Measurements from ENCODE around the gene MTHFD1.

MTHFD1 gene

GRCh38 chr14:64467566-64467965 lies 79.4 kb downstream of the MTHFD1 start:
- H3K27ac ChIP-seq (ENCODE audit: low read length): no peak overlapping the region
- no peak overlapping the region for H3K4me3 ChIP-seq (ENCODE audit: low read length in 2 of 2)
- peaks cover 7% of the 10 kb centered on the region for H3K4me1 ChIP-seq (ENCODE audit: control insufficient read depth, insufficient read depth, low read length)
- no peaks in the 10 kb centered on the region for H3K9me3 ChIP-seq (ENCODE audit: control insufficient read depth in 2 of 2, low read length in 2 of 2)
- H3K9ac ChIP-seq (ENCODE audit: low read length in 2 of 2): no peak overlapping the region
- H3K36me3 ChIP-seq (ENCODE audit: control insufficient read depth in 2 of 2, insufficient read depth in 2 of 2, low read length in 2 of 2): no peaks in the 10 kb centered on the region
- H3K27me3 ChIP-seq (ENCODE audit: control insufficient read depth in 1 of 2, insufficient read depth in 2 of 2, low read length in 2 of 2): no peaks in the 10 kb centered on the region

- Histone ChIP-seq H3K36me3 (ENCODE audit: control insufficient read depth in 2 of 2, insufficient read depth in 2 of 2, low read length in 2 of 2) (no peaks in the 10 kb centered on the region), H3K27ac (ENCODE audit: low read length) (no peak overlapping the region), H3K9me3 (ENCODE audit: control insufficient read depth in 2 of 2, low read length in 2 of 2) (no peaks in the 10 kb centered on the region), H3K27me3 (ENCODE audit: control insufficient read depth in 1 of 2, insufficient read depth in 2 of 2, low read length in 2 of 2) (no peaks in the 10 kb centered on the region), H3K9ac (ENCODE audit: low read length in 2 of 2) (no peak overlapping the region), H3K4me3 (ENCODE audit: low read length in 2 of 2) (no peak overlapping the region), H3K4me1 (ENCODE audit: control insufficient read depth, insufficient read depth, low read length) (peaks cover 7% of the 10 kb centered on the region)
Observed at GRCh38 chr14:64468451-64468850, 80.3 kb downstream of the MTHFD1 start.

GRCh38 chr14:64474041-64474440 lies 85.9 kb downstream of the MTHFD1 start:
- Histone ChIP-seq H3K4me1 (ENCODE audit: control insufficient read depth, insufficient read depth, low read length) (no peaks in the 10 kb centered on the region), H3K36me3 (ENCODE audit: control insufficient read depth in 2 of 2, insufficient read depth in 2 of 2, low read length in 2 of 2) (no peaks in the 10 kb centered on the region), H3K27me3 (ENCODE audit: control insufficient read depth in 1 of 2, insufficient read depth in 2 of 2, low read length in 2 of 2) (no peaks in the 10 kb centered on the region), H3K9me3 (ENCODE audit: control insufficient read depth in 2 of 2, low read length in 2 of 2) (no peaks in the 10 kb centered on the region), H3K4me3 (ENCODE audit: low read length in 2 of 2) (no peak overlapping the region), H3K9ac (ENCODE audit: low read length in 2 of 2) (no peak overlapping the region), H3K27ac (ENCODE audit: low read length) (no peak overlapping the region)

- Histone ChIP-seq H3K27me3 (ENCODE audit: control insufficient read depth in 1 of 2, insufficient read depth in 2 of 2, low read length in 2 of 2) (no peaks in the 10 kb centered on the region), H3K9me3 (ENCODE audit: control insufficient read depth in 2 of 2, low read length in 2 of 2) (no peaks in the 10 kb centered on the region), H3K27ac (ENCODE audit: low read length) (no peak overlapping the region), H3K4me3 (ENCODE audit: low read length in 2 of 2) (no peak overlapping the region), H3K9ac (ENCODE audit: low read length in 2 of 2) (no peak overlapping the region), H3K36me3 (ENCODE audit: control insufficient read depth in 2 of 2, insufficient read depth in 2 of 2, low read length in 2 of 2) (peaks cover 2 to 3% of the 10 kb centered on the region in 2 donors), H3K4me1 (ENCODE audit: control insufficient read depth, insufficient read depth, low read length) (no peaks in the 10 kb centered on the region)
Observed at GRCh38 chr14:64474698-64475097, 86.5 kb downstream of the MTHFD1 start.

DNA sequence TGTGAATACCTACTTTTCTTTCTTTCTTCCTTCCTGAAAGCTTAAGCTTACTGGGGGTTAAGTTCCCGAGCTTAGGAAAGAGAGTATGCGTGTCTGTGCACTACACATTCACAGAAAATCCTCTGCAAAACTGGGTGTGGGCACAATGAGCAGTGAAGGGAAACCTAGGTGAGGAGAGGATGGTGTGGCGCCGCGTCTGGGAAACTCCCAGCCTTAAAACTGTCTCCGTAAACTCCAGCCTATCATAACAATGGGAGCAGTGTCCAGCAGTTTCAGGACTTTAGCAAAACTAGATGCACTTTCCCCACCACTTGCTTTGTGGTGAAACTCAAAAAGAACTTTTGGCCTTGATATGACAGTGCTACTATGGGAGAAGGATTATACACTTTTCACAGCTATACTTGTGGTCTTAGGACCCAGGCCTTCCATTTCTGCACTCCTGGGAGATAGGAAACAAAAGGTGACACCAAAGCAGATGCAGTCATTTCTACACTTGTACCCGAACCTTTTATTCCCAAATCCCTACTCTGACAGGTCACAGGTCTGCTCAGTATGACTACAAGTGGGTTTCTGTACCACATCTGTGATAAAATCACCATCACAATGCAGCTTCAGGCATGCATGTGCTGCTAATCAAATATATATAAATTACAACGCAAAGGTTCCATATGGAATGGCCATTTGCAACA lies 87.6 kb downstream of the MTHFD1 start:
- Histone ChIP-seq H3K4me3 (ENCODE audit: low read length in 2 of 2) (no peak overlapping the region), H3K36me3 (ENCODE audit: control insufficient read depth in 2 of 2, insufficient read depth in 2 of 2, low read length in 2 of 2) (peaks cover 3 to 5% of the 10 kb centered on the region in 2 donors), H3K9me3 (ENCODE audit: control insufficient read depth in 2 of 2, low read length in 2 of 2) (no peaks in the 10 kb centered on the region), H3K4me1 (ENCODE audit: control insufficient read depth, insufficient read depth, low read length) (no peaks in the 10 kb centered on the region), H3K27ac (ENCODE audit: low read length) (no peak overlapping the region), H3K27me3 (ENCODE audit: control insufficient read depth in 1 of 2, insufficient read depth in 2 of 2, low read length in 2 of 2) (no peaks in the 10 kb centered on the region), H3K9ac (ENCODE audit: low read length in 2 of 2) (no peak overlapping the region)

DNA sequence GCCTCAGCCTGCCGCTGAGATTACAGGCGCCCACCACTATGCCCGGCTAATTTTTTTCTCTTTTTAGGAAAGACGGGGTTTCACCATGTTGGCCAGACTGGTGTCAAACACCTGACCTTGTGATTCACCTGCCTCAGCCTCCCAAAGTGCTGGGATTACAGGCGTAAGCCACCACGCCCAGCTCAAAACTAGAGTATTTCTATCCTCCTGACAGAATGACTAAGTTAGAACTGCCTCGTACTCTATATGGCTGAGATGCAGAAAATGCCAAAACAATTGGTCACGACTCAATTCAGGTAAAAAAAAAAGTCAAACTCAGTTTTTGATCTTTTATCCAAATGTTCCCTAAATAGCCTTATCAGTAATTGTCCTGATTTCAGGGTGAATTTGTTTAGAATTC lies 88.3 kb downstream of the MTHFD1 start:
- H3K4me1 ChIP-seq (ENCODE audit: control insufficient read depth, insufficient read depth, low read length): no peaks in the 10 kb centered on the region
- H3K9ac ChIP-seq (ENCODE audit: low read length in 2 of 2): no peak overlapping the region
- no peak overlapping the region for H3K27ac ChIP-seq (ENCODE audit: low read length)
- no peaks in the 10 kb centered on the region for H3K9me3 ChIP-seq (ENCODE audit: control insufficient read depth in 2 of 2, low read length in 2 of 2)
- no peaks in the 10 kb centered on the region for H3K27me3 ChIP-seq (ENCODE audit: control insufficient read depth in 1 of 2, insufficient read depth in 2 of 2, low read length in 2 of 2)
- H3K36me3 ChIP-seq (ENCODE audit: control insufficient read depth in 2 of 2, insufficient read depth in 2 of 2, low read length in 2 of 2): peaks cover 3 to 5% of the 10 kb centered on the region in 2 donors
- no peak overlapping the region for H3K4me3 ChIP-seq (ENCODE audit: low read length in 2 of 2)

DNA sequence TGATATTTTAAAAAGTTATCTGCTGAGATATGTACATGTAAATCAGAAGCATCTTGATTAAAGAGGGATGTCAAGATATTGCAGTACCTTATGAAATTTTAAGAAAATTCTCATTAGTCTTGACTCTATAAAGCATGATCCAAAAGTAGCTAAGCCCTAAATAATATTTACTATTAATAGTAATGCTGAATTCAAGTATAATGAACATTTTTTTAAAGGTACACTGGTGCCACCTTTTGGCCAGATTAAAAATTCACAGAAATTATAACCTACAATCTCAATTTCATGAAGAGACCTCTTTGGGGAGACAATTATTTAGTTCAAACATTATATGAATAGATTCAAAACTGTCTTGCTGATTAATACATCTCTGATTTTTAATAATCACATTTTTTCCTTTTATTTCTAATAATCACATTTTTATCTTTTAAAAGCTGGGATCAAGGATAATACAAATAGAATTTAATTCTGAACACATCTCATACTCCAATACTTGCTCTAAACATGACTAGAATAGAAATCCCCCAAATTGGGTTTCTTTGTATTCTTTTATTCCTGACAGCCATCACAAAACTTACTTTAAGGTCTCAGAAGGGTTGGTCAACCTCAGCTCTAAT lies 90.6 kb downstream of the MTHFD1 start:
- Histone ChIP-seq H3K27ac (ENCODE audit: low read length) (no peak overlapping the region), H3K27me3 (ENCODE audit: control insufficient read depth in 1 of 2, insufficient read depth in 2 of 2, low read length in 2 of 2) (no peaks in the 10 kb centered on the region), H3K36me3 (ENCODE audit: control insufficient read depth in 2 of 2, insufficient read depth in 2 of 2, low read length in 2 of 2) (peaks cover 3 to 5% of the 10 kb centered on the region in 2 donors), H3K4me3 (ENCODE audit: low read length in 2 of 2) (no peak overlapping the region), H3K9ac (ENCODE audit: low read length in 2 of 2) (no peak overlapping the region), H3K9me3 (ENCODE audit: control insufficient read depth in 2 of 2, low read length in 2 of 2) (no peaks in the 10 kb centered on the region), H3K4me1 (ENCODE audit: control insufficient read depth, insufficient read depth, low read length) (no peaks in the 10 kb centered on the region)

GRCh38 chr14:64488590-64489099 lies 100.5 kb downstream of the MTHFD1 start:
- Histone ChIP-seq H3K4me1 (ENCODE audit: control insufficient read depth, insufficient read depth, low read length) (no peaks in the 10 kb centered on the region), H3K9ac (ENCODE audit: low read length in 2 of 2) (no peak overlapping the region), H3K4me3 (ENCODE audit: low read length in 2 of 2) (no peak overlapping the region), H3K27ac (ENCODE audit: low read length) (no peak overlapping the region), H3K36me3 (ENCODE audit: control insufficient read depth in 2 of 2, insufficient read depth in 2 of 2, low read length in 2 of 2) (peaks cover 21 to 24% of the 10 kb centered on the region in 2 donors), H3K27me3 (ENCODE audit: control insufficient read depth in 1 of 2, insufficient read depth in 2 of 2, low read length in 2 of 2) (no peaks in the 10 kb centered on the region), H3K9me3 (ENCODE audit: control insufficient read depth in 2 of 2, low read length in 2 of 2) (no peaks in the 10 kb centered on the region)

DNA sequence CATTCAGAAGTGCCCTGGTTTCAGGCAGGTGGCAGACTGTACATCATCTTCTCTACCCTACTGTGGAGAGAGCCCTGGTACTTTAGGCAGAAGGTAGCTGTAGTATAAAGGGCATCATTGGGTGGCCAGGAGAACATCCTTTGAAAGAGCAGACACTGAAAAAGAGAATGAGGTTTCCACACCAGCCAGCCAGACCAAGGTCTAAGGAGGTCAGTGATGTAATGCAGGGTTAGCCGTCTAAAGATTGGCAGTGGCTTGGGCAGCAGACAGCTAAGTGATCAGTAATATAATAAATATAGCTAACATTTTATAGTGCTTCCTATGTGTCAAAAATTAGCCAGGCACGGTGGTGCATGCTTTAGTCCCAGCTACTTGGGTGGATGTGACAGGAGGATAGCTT lies 103.5 kb downstream of the MTHFD1 start:
- Histone ChIP-seq H3K9me3 (ENCODE audit: control insufficient read depth in 2 of 2, low read length in 2 of 2) (no peaks in the 10 kb centered on the region), H3K4me1 (ENCODE audit: control insufficient read depth, insufficient read depth, low read length) (no peaks in the 10 kb centered on the region), H3K9ac (ENCODE audit: low read length in 2 of 2) (no peak overlapping the region), H3K27me3 (ENCODE audit: control insufficient read depth in 1 of 2, insufficient read depth in 2 of 2, low read length in 2 of 2) (no peaks in the 10 kb centered on the region), H3K27ac (ENCODE audit: low read length) (no peak overlapping the region), H3K36me3 (ENCODE audit: control insufficient read depth in 2 of 2, insufficient read depth in 2 of 2, low read length in 2 of 2) (peaks cover 17 to 27% of the 10 kb centered on the region in 2 donors), H3K4me3 (ENCODE audit: low read length in 2 of 2) (no peak overlapping the region)

DNA sequence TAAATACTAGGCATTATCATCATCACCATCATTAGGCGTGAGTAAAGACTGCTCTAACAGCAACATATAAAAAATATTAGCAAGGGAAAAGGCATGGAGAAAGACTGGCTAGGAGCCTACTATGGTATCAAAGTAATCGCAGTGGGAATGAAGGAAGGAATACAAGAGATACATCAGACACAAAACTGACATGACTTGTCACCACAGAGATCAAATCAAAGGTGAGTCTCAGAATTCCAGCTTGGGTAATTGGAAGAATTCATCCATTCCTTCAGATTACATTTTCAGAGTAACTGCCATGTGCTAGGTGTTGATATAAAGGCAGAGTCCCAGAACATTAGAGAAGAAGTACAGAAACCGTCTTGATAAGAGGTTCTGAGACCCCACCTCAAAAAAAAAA lies 105.3 kb downstream of the MTHFD1 start:
- H3K27me3 ChIP-seq (ENCODE audit: control insufficient read depth in 1 of 2, insufficient read depth in 2 of 2, low read length in 2 of 2): no peaks in the 10 kb centered on the region
- no peaks in the 10 kb centered on the region for H3K9me3 ChIP-seq (ENCODE audit: control insufficient read depth in 2 of 2, low read length in 2 of 2)
- no peak overlapping the region for H3K27ac ChIP-seq (ENCODE audit: low read length)
- peaks cover 5 to 11% of the 10 kb centered on the region in 2 donors for H3K36me3 ChIP-seq (ENCODE audit: control insufficient read depth in 2 of 2, insufficient read depth in 2 of 2, low read length in 2 of 2)
- no peak overlapping the region for H3K9ac ChIP-seq (ENCODE audit: low read length in 2 of 2)
- no peak overlapping the region for H3K4me3 ChIP-seq (ENCODE audit: low read length in 2 of 2)
- no peaks in the 10 kb centered on the region for H3K4me1 ChIP-seq (ENCODE audit: control insufficient read depth, insufficient read depth, low read length)

DNA sequence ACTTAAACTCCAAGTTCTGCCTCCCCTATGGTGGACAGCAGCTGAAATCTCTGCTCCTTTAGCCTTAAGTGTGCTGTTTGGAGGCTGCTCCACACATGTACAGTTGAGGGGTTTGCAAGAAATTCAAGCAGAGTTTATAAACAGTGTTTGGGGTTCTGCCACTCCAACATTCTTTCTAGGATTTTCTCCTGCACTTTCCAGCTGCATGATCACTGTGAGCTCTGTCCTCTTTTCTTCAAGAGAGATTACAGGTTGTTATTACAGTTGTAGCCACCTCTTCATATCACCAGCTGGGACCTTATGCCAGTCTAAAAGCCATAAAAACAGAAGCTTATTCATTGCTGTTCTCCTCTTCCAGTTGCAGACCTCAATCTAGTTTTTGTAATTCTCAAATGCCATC lies 107.1 kb downstream of the MTHFD1 start:
- no peak overlapping the region for H3K9ac ChIP-seq (ENCODE audit: low read length in 2 of 2)
- no peak overlapping the region for H3K27ac ChIP-seq (ENCODE audit: low read length)
- H3K4me3 ChIP-seq (ENCODE audit: low read length in 2 of 2): no peak overlapping the region
- H3K9me3 ChIP-seq (ENCODE audit: control insufficient read depth in 2 of 2, low read length in 2 of 2): no peaks in the 10 kb centered on the region
- H3K36me3 ChIP-seq (ENCODE audit: control insufficient read depth in 2 of 2, insufficient read depth in 2 of 2, low read length in 2 of 2): peaks cover 4 to 11% of the 10 kb centered on the region in 2 donors
- H3K4me1 ChIP-seq (ENCODE audit: control insufficient read depth, insufficient read depth, low read length): no peaks in the 10 kb centered on the region
- H3K27me3 ChIP-seq (ENCODE audit: control insufficient read depth in 1 of 2, insufficient read depth in 2 of 2, low read length in 2 of 2): no peaks in the 10 kb centered on the region

All from stomach smooth muscle (tissue), 2 donors.